Measurements from ENCODE around the gene ACSS1. TPM values are rescaled to one million over a fixed set of nuclear protein-coding genes. Genes with fewer than 3 reads are reported as not detected.

ACSS1 gene
- polyA plus RNA-seq, 2 of the 4 experiments (the other 2 are of a cell fraction): 7.2 to 7.6 TPM

DNA sequence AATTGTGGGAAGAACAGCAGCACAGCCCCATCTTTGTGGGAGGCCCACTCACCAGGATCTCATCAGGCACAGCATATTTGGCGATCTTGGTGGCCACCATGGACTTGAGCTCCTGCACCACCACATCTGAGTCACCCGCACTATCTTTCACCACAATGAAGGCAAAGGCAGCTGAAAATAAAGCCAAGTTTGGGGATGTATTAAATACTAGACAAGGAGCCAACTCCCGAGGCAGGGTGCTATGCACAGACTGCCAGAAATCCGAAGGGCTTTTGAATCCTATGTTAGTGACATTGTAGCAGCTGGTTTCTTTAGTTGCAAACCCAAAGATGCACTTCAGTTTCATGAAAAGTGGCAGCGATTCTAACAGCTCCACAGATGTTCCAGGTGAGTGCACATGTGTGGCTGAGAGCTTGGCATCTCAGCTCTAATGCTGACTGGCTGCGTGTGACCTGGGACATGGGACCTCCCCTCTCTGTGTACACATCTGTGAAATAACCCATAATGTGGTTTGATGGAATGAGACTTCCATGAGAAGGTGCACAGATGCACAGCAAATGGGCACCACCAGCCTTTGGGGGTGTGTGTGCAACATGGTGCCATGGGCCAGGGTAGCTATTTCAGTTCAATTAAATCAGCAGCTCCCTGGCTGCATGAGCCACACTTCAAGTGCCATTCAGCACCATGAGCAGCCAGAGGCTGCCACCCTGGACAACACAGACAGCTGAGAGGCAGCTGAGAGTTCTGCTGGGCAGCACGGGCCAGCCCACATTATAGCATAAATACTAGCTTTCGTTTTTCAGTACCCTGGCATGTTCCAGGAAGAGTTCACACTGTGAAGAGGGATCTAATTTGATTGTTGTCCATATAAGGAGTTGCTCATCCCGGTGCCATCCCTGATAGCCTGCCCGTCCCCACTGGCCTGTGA lies 48.5 kb downstream of the ACSS1 start:
- FAIRE-seq (no peak), ATAC-seq (no peak), DNase-seq (ENCODE audit: low read depth in 1 of 2, low spot score in 1 of 2) (no peak)
- H3K27ac ChIP-seq: no peak overlapping the region
- no peak overlapping the region for H3K4me2 ChIP-seq
- CTCF ChIA-PET: interaction anchor here (0.7 to 14.2 kb wide), 12 partner anchors 9 to 285 kb away, joined by 3 to 113 read pairs (median 3); no protein-coding TSS in a partner anchor
- no peaks in the 10 kb centered on the region for H3K9me3 ChIP-seq
- POLR2A ChIA-PET: no interaction called here
- no peak overlapping the region for H3K4me3 ChIP-seq
- TF ChIP-seq RCOR1 (IDR thresholded peaks at IDR 0.05; ENCODE audit: low read depth, low read length): no peak
- no peak for TF ChIP-seq HES2 (IDR thresholded peaks at IDR 0.05)
- TF ChIP-seq ESRRA (IDR thresholded peaks at IDR 0.05; ENCODE audit: borderline replicate concordance, low read length): no peak
- TF ChIP-seq ZFP36 (IDR thresholded peaks at IDR 0.05; ENCODE audit: borderline replicate concordance, partially characterized antibody): no peak
- no peak for TF ChIP-seq JUNB (IDR thresholded peaks at IDR 0.05)
- peaks cover 7% of the 10 kb centered on the region; the same call in 1 of the 3 replicates for H3K4me1 ChIP-seq
- 78% methylated on average over 10 of the region's 10 CpGs for WGBS (ENCODE audit: missing lambda C conversion rate)

- DNase-seq (ENCODE audit: low read depth in 1 of 2, low spot score in 1 of 2) (no peak), FAIRE-seq (no peak), ATAC-seq (no peak)
- ChIA-PET POLR2A (no interaction called here), CTCF (interaction anchor here (0.7 to 14.2 kb wide), 9 partner anchors 10 to 286 kb away, joined by 3 to 113 read pairs (median 3); no protein-coding TSS in a partner anchor)
- WGBS (ENCODE audit: missing lambda C conversion rate): 82% methylated on average over 11 of the region's 11 CpGs
- Histone ChIP-seq H3K27ac (no peak overlapping the region), H3K4me2 (no peak overlapping the region), H3K4me1 (peaks cover 7% of the 10 kb centered on the region; the same call in 1 of the 3 replicates), H3K9me3 (no peaks in the 10 kb centered on the region), H3K4me3 (no peak overlapping the region)
- no peak for TF ChIP-seq TP53 (CRISPR knock-in tag; IDR thresholded peaks at IDR 0.05)
- no peak for TF ChIP-seq ZC3H11A (IDR thresholded peaks at IDR 0.05)
- TF ChIP-seq SREBF2 (IDR thresholded peaks at IDR 0.05): no peak
- TF ChIP-seq ELK1 (IDR thresholded peaks at IDR 0.05; ENCODE audit: low read depth, low read length): no peak
- TF ChIP-seq, protein P1, sequence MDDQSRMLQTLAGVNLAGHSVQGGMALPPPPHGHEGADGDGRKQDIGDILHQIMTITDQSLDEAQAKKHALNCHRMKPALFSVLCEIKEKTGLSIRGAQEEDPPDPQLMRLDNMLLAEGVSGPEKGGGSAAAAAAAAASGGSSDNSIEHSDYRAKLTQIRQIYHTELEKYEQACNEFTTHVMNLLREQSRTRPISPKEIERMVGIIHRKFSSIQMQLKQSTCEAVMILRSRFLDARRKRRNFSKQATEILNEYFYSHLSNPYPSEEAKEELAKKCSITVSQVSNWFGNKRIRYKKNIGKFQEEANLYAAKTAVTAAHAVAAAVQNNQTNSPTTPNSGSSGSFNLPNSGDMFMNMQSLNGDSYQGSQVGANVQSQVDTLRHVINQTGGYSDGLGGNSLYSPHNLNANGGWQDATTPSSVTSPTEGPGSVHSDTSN (IDR thresholded peaks at IDR 0.05): no peak
- no peak for TF ChIP-seq POLR2A (IDR thresholded peaks at IDR 0.05; ENCODE audit: low read length)
- no peak for TF ChIP-seq MAX (IDR thresholded peaks at IDR 0.05)
- TF ChIP-seq RCOR1 (IDR thresholded peaks at IDR 0.05; ENCODE audit: low read depth, low read length): no peak
- no peak for TF ChIP-seq JUN (IDR thresholded peaks at IDR 0.05)
Observed at GRCh38 chr20:25008388-25009217, 49.3 kb downstream of the ACSS1 start.

- no peak; a peak in 1 of 6 replicates for ATAC-seq
- TF ChIP-seq MAFK (IDR thresholded peaks at IDR 0.05; ENCODE audit: partially characterized antibody) (no peak), MYC (IDR thresholded peaks at IDR 0.05; ENCODE audit: borderline replicate concordance, low read length) (no peak), KDM1A (IDR thresholded peaks at IDR 0.05; ENCODE audit: low read depth) (no peak)
- 90% methylated on average over 22 of the region's 22 CpGs for WGBS (ENCODE audit: missing lambda C conversion rate)
Observed at GRCh38 chr20:25007491-25008305, 50.2 kb downstream of the ACSS1 start.

More at GRCh38 chr20:25007491-25008305, 50.2 kb downstream of the ACSS1 start:
- CTCF ChIA-PET: interaction anchor here (1.1 to 14.2 kb wide), 7 partner anchors 11 to 171 kb away, joined by 3 to 113 read pairs (median 4); no protein-coding TSS in a partner anchor
- Histone ChIP-seq H3K4me3 (no peak overlapping the region), H3K9me3 (peaks cover 4% of the 10 kb centered on the region; the same call in 1 of the 3 replicates), H3K27ac (no peak overlapping the region), H3K4me2 (no peak overlapping the region), H3K4me1 (peaks cover 7% of the 10 kb centered on the region; the same call in 1 of the 3 replicates)
- POLR2A ChIA-PET: no interaction called here
- FAIRE-seq (no peak), DNase-seq (ENCODE audit: low read depth in 1 of 2, low spot score in 1 of 2) (no peak)

Data from A549 (cell line).